Stomach (tissue), 9 donors: ENCODE results near the gene KSR2. TPM values are rescaled to one million over a fixed set of nuclear protein-coding genes. Genes with fewer than 3 reads are reported as not detected.

ENCODE experiments used
- DNase-seq, 2 donors: peaks; one replicate each; pipeline versions ENCODE4 v3.0.0 to v3.0.0-alpha.2; 2013 to 2019
- H3K27ac ChIP-seq, 5 donors: fragments of 200-600 bp in 4 of 5; sonication (generic) in 4 of 5; one replicate each; pipeline ENCODE4 v1.5.1; 2013 to 2019; ENCODE audit warnings: mild to moderate bottlenecking in 1 of 5, moderate library complexity in 1 of 5
- H3K27me3 ChIP-seq, 3 donors: fragments of 200-600 bp; sonication (generic); one replicate each; pipeline ENCODE4 v1.5.1; 2017 to 2019; ENCODE audit warnings: mixed run types in 1 of 3
- H3K36me3 ChIP-seq, 4 donors: fragments of 200-600 bp; sonication (generic); 1 replicate in 3 of 4; 2 replicates in 1 of 4; pipeline ENCODE4 v1.5.1; 2016 to 2019
- H3K4me1 ChIP-seq, 4 donors: fragments of 200-600 bp; sonication (generic); one replicate each; pipeline ENCODE4 v1.5.1; 2016 to 2019
- H3K4me3 ChIP-seq, 4 donors: fragments of 200-600 bp; sonication (generic) in 3 of 4; one replicate each; pipeline ENCODE4 v1.5.1; 2016 to 2019; ENCODE audit warnings: mild to moderate bottlenecking in 1 of 4
- H3K9me3 ChIP-seq, 4 donors: fragments of 200-600 bp; sonication (generic); one replicate each; pipeline ENCODE4 v1.5.1; 2016 to 2019
- CTCF ChIP-seq, 7 experiments: fragments of 450-650 bp in 4 of 7; fragments of 200-600 bp in 3 of 7; sonication (generic) in 3 of 7; IDR thresholded peaks; one replicate each; pipeline ENCODE4 v1.5.1; 2016 to 2019; ENCODE audit warnings: antibody characterized with exemption in 7 of 7, control low read depth in 2 of 7, mild to moderate bottlenecking in 1 of 7
- EP300 ChIP-seq: sonication (generic); formaldehyde crosslinking; IDR thresholded peaks from one replicate; pipeline ENCODE4 v1.6.1; 2017; ENCODE audit warnings: antibody characterized with exemption
- POLR2A ChIP-seq, 4 donors: fragments of 450-650 bp; IDR thresholded peaks; one replicate each; pipeline ENCODE4 v1.6.1; 2016; ENCODE audit warnings: antibody characterized with exemption in 4 of 4, control low read depth in 2 of 4, mild to moderate bottlenecking in 1 of 4, moderate library complexity in 1 of 4
- POLR2AphosphoS5 ChIP-seq, 3 donors: sonication (generic); formaldehyde crosslinking; IDR thresholded peaks; one replicate each; pipeline ENCODE4 v1.6.1; 2016; ENCODE audit warnings: antibody characterized with exemption in 3 of 3
- WGBS, 5 donors: extraction: QIAGEN DNeasy Blood & Tissue Kit in 3 of 5; methylation state at CpG; one replicate each; pipeline versions ENCODE4 v1.1.5 to v1.1.7; 2013 to 2018; 5-methylcytosine and 5-hydroxymethylcytosine counted together
- intact Hi-C: fragments of 100-400 bp; cut with DNase I; formaldehyde crosslinking; loops from one replicate; pipeline ENCODE4 v1.15.1; 2023; ENCODE audit warnings: low total_unique reads
- polyA plus RNA-seq, 3 donors: library from polyadenylated mRNA; stranded (reverse); fragments of 200-250 nt; gene quantifications; one replicate each; pipeline ENCODE4 v1.2.3, GENCODE V29; 2013
- total RNA-seq, 5 donors: library from RNA; depleted of rRNA; stranded (reverse); fragments of >200 nt; gene quantifications; one replicate each; pipeline versions ENCODE4 v1.1.0 to v1.2.3, GENCODE V29; 2014 to 2016
- donor health status: healthy with polysubstance abuse.
- donor health status: Bipolar disorder and iron deficiency.
- donor health status: healthy.

Gene KSR2
- total and polyA plus RNA-seq, 8 donors = 0.03 to 1.4 (median 0.26) TPM; not detected in 2

GRCh38 chr12:117664169-117664568 lies 304.6 kb downstream of the KSR2 start:
- Histone ChIP-seq H3K36me3 (no peaks in the 10 kb centered on the region), H3K27me3 (peaks cover 0 to 16% (median 0%) of the 10 kb centered on the region in 3 donors), H3K9me3 (no peaks in the 10 kb centered on the region), H3K27ac (no peak overlapping the region), H3K4me1 (no peaks in the 10 kb centered on the region), H3K4me3 (no peak overlapping the region)
- no peak for DNase-seq
- intact Hi-C loops = no loop called here
- WGBS, 5 donors = 68 to 89% (median 80%) methylated on average over 5 of the region's 5 CpGs
- no peak for TF ChIP-seq POLR2AphosphoS5 (IDR thresholded peaks at IDR 0.05)

- WGBS, 5 donors = 72 to 80% (median 77%) methylated on average over 8 of the region's 8 CpGs
- H3K36me3 ChIP-seq = no peaks in the 10 kb centered on the region
- TF ChIP-seq POLR2AphosphoS5 (IDR thresholded peaks at IDR 0.05) (no peak), EP300 (no peak), CTCF (IDR thresholded peaks at IDR 0.05) (no peak), POLR2A (IDR thresholded peaks at IDR 0.05) (no peak)
Observed at GRCh38 chr12:117662620-117663395, 306.0 kb downstream of the KSR2 start.

GRCh38 chr12:117662220-117662619 lies 306.6 kb downstream of the KSR2 start:
- Histone ChIP-seq H3K4me3 (no peak overlapping the region), H3K36me3 (no peaks in the 10 kb centered on the region), H3K27me3 (peaks cover 0 to 5% (median 0%) of the 10 kb centered on the region in 3 donors), H3K27ac (no peak overlapping the region), H3K4me1 (no peaks in the 10 kb centered on the region), H3K9me3 (no peaks in the 10 kb centered on the region)
- DNase-seq = no peak
- TF ChIP-seq POLR2A (IDR thresholded peaks at IDR 0.05) (no peak), CTCF (IDR thresholded peaks at IDR 0.05) (no peak), EP300 (no peak), POLR2AphosphoS5 (IDR thresholded peaks at IDR 0.05) (no peak)
- WGBS, 5 donors = 61 to 86% (median 81%) methylated on average over 6 of the region's 6 CpGs
- intact Hi-C loops = no loop called here

More at GRCh38 chr12:117662620-117663395, 306.0 kb downstream of the KSR2 start:
- intact Hi-C loops = no loop called here
- Histone ChIP-seq H3K9me3 (no peaks in the 10 kb centered on the region), H3K27ac (no peak overlapping the region), H3K27me3 (peaks cover 0 to 10% (median 0%) of the 10 kb centered on the region in 3 donors), H3K4me3 (no peak overlapping the region), H3K4me1 (no peaks in the 10 kb centered on the region)
- no peak for DNase-seq

GRCh38 chr12:117661471-117661870 lies 307.3 kb downstream of the KSR2 start:
- 51 to 68% (median 63%) methylated on average over 3 of the region's 3 CpGs for WGBS, 5 donors
- intact Hi-C loops = no loop called here
- Histone ChIP-seq H3K9me3 (no peaks in the 10 kb centered on the region), H3K36me3 (no peaks in the 10 kb centered on the region), H3K27ac (no peak overlapping the region), H3K27me3 (no peaks in the 10 kb centered on the region), H3K4me1 (no peaks in the 10 kb centered on the region), H3K4me3 (no peak overlapping the region)
- no peak for DNase-seq
- TF ChIP-seq CTCF (IDR thresholded peaks at IDR 0.05) = no peak
- TF ChIP-seq EP300 = no peak
- no peak for TF ChIP-seq POLR2AphosphoS5 (IDR thresholded peaks at IDR 0.05)
- TF ChIP-seq POLR2A (IDR thresholded peaks at IDR 0.05) = no peak

GRCh38 chr12:117660896-117661295 lies 307.9 kb downstream of the KSR2 start:
- TF ChIP-seq POLR2A (IDR thresholded peaks at IDR 0.05) = no peak
- TF ChIP-seq POLR2AphosphoS5 (IDR thresholded peaks at IDR 0.05) = no peak
- TF ChIP-seq CTCF (IDR thresholded peaks at IDR 0.05) = no peak
- TF ChIP-seq EP300 = no peak
- WGBS, 5 donors = 66 to 82% (median 73%) methylated on average over 3 of the region's 3 CpGs
- Histone ChIP-seq H3K27me3 (no peaks in the 10 kb centered on the region), H3K4me1 (no peaks in the 10 kb centered on the region), H3K27ac (no peak overlapping the region), H3K4me3 (no peak overlapping the region), H3K36me3 (no peaks in the 10 kb centered on the region), H3K9me3 (no peaks in the 10 kb centered on the region)
- intact Hi-C loops = no loop called here
- no peak for DNase-seq
